PC-3 (cell line): ENCODE data around the gene PI4KA. TPM values are rescaled to one million over a fixed set of nuclear protein-coding genes. Genes with fewer than 3 reads are reported as not detected.

Experiments used
- ATAC-seq: fragments of 200-7000 bp; cut with Tn5 transposase; 2 replicates; pipeline ENCODE4 v1.9.1; 2020; ENCODE audit warnings: mild to moderate bottlenecking, moderate library complexity
- BruUV-seq: library from RNA; stranded (reverse); fragments of 400-500 nt; replicated peaks from 2 replicates; lab custom pipeline; 2021; lab: Mats Ljungman, UMichigan
- CTCF ChIA-PET: fragments of 300-600 bp; sonication (Branson Sonifier 250); formaldehyde crosslinking; loops from one replicate; lab custom pipeline; 2022; ENCODE audit warnings: antibody characterized with exemption; lab: Charles Lee
- POLR2A ChIA-PET: fragments of 300-600 bp; sonication (Branson Sonifier 250); formaldehyde crosslinking; loops from one replicate; lab custom pipeline; 2022; ENCODE audit warnings: antibody characterized with exemption; ENCODE audit not compliant: unreplicated experiment; lab: Charles Lee
- DNase-seq: peaks from one replicate; pipeline ENCODE4 v3.0.0-alpha.2; 2015
- H2AFZ ChIP-seq: fragments of 300-600 bp; sonication (generic); 2 replicates; pipeline ENCODE4 v1.6.0; 2016; ENCODE audit warnings: antibody characterized with exemption, low read length
- H3F3A ChIP-seq: fragments of 300-600 bp; sonication (generic); one replicate; pipeline ENCODE4 v1.6.0; 2017; ENCODE audit warnings: antibody characterized with exemption, low read length, control low read depth, mild to moderate bottlenecking; ENCODE audit not compliant: unreplicated experiment
- H3K27ac ChIP-seq: fragments of 300-600 bp; sonication (generic); 2 replicates; pipeline ENCODE4 v1.5.1; 2016; ENCODE audit warnings: mild to moderate bottlenecking, low read length
- H3K27me3 ChIP-seq: fragments of 300-600 bp; sonication (generic); 2 replicates; pipeline ENCODE4 v1.6.1; 2016; ENCODE audit warnings: low read length, mixed read lengths
- H3K36me3 ChIP-seq: fragments of 300-600 bp; sonication (generic); 2 replicates; pipeline ENCODE4 v1.6.1; 2016; ENCODE audit warnings: low read depth, mixed run types, low read length, mixed read lengths
- H3K4me1 ChIP-seq: fragments of 300-600 bp; sonication (generic); 2 replicates; pipeline ENCODE4 v1.5.1; 2016; ENCODE audit warnings: low read length; ENCODE audit not compliant: insufficient read depth
- H3K4me2 ChIP-seq: fragments of 300-600 bp; sonication (generic); 2 replicates; pipeline ENCODE4 v1.6.0; 2016; ENCODE audit warnings: low read length
- H3K4me3 ChIP-seq: fragments of 300-600 bp; sonication (generic); 2 replicates; pipeline ENCODE4 v1.5.1; 2016; ENCODE audit warnings: mild to moderate bottlenecking, low read length, mixed read lengths
- H3K79me2 ChIP-seq: fragments of 300-600 bp; sonication (generic); 2 replicates; pipeline ENCODE4 v1.6.1; 2017; ENCODE audit warnings: low read length, mixed read lengths
- H3K9ac ChIP-seq: fragments of 300-600 bp; sonication (generic); 2 replicates; pipeline ENCODE4 v1.6.0; 2016; ENCODE audit warnings: mild to moderate bottlenecking, low read length
- H3K9me2 ChIP-seq: fragments of 300-600 bp; sonication (generic); replicated peaks from 2 replicates; pipeline ENCODE4 v1.6.1; 2016; ENCODE audit warnings: mixed run types, low read length, mixed read lengths
- H3K9me3 ChIP-seq: fragments of 300-600 bp; sonication (generic); 2 replicates; pipeline ENCODE4 v1.6.1; 2016; ENCODE audit warnings: low read length, mixed read lengths
- H4K20me1 ChIP-seq: fragments of 300-600 bp; sonication (generic); 2 replicates; pipeline ENCODE4 v1.6.1; 2016; ENCODE audit warnings: low read length, mixed read lengths
- CTCF ChIP-seq: fragments of 300-600 bp; sonication (generic); conservative IDR thresholded peaks from 2 replicates; pipeline ENCODE4 v1.5.1; 2017; ENCODE audit warnings: antibody characterized with exemption, low read depth, mild to moderate bottlenecking, low read length
- EZH2 ChIP-seq: fragments of 300-600 bp; sonication (generic); IDR thresholded peaks from one replicate; pipeline ENCODE4 v1.6.1; 2017; ENCODE audit warnings: antibody characterized with exemption, mild to moderate bottlenecking, low read length; ENCODE audit not compliant: unreplicated experiment
- EZH2phosphoT487 ChIP-seq: fragments of 300-600 bp; sonication (generic); IDR thresholded peaks from 2 replicates; pipeline ENCODE4 v1.6.1; 2018; ENCODE audit warnings: mild to moderate bottlenecking, antibody characterized with exemption, low read length, borderline replicate concordance
- intact Hi-C: fragments of 100-400 bp; cut with micrococcal nuclease; formaldehyde crosslinking; loops from 2 replicates; pipeline ENCODE4 v1.9.0; 2023
- total RNA-seq: library from RNA; depleted of rRNA; stranded (reverse); fragments of >200 nt; gene quantifications from 2 replicates; pipeline ENCODE4 v1.2.3, GENCODE V29; 2014

The PI4KA gene
- total RNA-seq, 1 experiment from 2014 or later, result 39.7 TPM

- ATAC-seq (no peak), DNase-seq (no peak)
- Histone ChIP-seq H3K4me1 (no peaks in the 10 kb centered on the region), H3K9ac (no peak overlapping the region), H3K27ac (no peak overlapping the region), H3K4me2 (no peak overlapping the region), H3K27me3 (no peaks in the 10 kb centered on the region), H3K4me3 (no peak overlapping the region), H3K9me2 (no peaks in the 10 kb centered on the region), H3K9me3 (no peaks in the 10 kb centered on the region), H2AFZ (no peak overlapping the region), H3F3A (no peaks in the 10 kb centered on the region), H4K20me1 (no peaks in the 10 kb centered on the region), H3K79me2 (no peaks in the 10 kb centered on the region), H3K36me3 (no peaks in the 10 kb centered on the region)
- ChIA-PET CTCF (no interaction called here), POLR2A (no interaction called here)
- TF ChIP-seq EZH2, result no peak
- TF ChIP-seq CTCF, result no peak
- TF ChIP-seq EZH2phosphoT487, result no peak
- intact Hi-C loops, result no loop called here
- no TSS peak for BruUV-seq
These were observed 183.6 kb downstream of the PI4KA start for GRCh38 chr22:20674998-20675397.

- ATAC-seq (no peak), DNase-seq (no peak)
- Histone ChIP-seq H3K79me2 (no peaks in the 10 kb centered on the region), H3K4me2 (no peak overlapping the region), H3K9me3 (no peaks in the 10 kb centered on the region), H3K4me1 (no peaks in the 10 kb centered on the region), H4K20me1 (no peaks in the 10 kb centered on the region), H3K27ac (no peak overlapping the region), H3K9ac (no peak overlapping the region), H3F3A (no peaks in the 10 kb centered on the region), H3K27me3 (no peaks in the 10 kb centered on the region), H3K4me3 (no peak overlapping the region), H2AFZ (no peak overlapping the region), H3K9me2 (no peaks in the 10 kb centered on the region), H3K36me3 (no peaks in the 10 kb centered on the region)
- POLR2A ChIA-PET, result no interaction called here
- TF ChIP-seq EZH2phosphoT487 (no peak), CTCF (no peak), EZH2 (no peak)
- BruUV-seq, result no TSS peak
- intact Hi-C loops, result no loop called here
- CTCF ChIA-PET, result no interaction called here
These were observed 185.1 kb downstream of the PI4KA start for GRCh38 chr22:20673295-20674195.

GRCh38 chr22:20672732-20673131 lies 185.9 kb downstream of the PI4KA start:
- Histone ChIP-seq H3K9ac (no peak overlapping the region), H3K36me3 (no peaks in the 10 kb centered on the region), H3K27ac (no peak overlapping the region), H2AFZ (no peak overlapping the region), H3K9me2 (no peaks in the 10 kb centered on the region), H3K4me2 (no peak overlapping the region), H3K27me3 (no peaks in the 10 kb centered on the region), H3K4me1 (no peaks in the 10 kb centered on the region), H3K79me2 (no peaks in the 10 kb centered on the region), H3F3A (no peaks in the 10 kb centered on the region), H3K9me3 (no peaks in the 10 kb centered on the region), H3K4me3 (no peak overlapping the region), H4K20me1 (no peaks in the 10 kb centered on the region)
- no TSS peak for BruUV-seq
- TF ChIP-seq CTCF (no peak), EZH2 (no peak), EZH2phosphoT487 (no peak)
- DNase-seq (no peak), ATAC-seq (no peak)
- POLR2A ChIA-PET, result no interaction called here
- intact Hi-C loops, result no loop called here
- CTCF ChIA-PET, result no interaction called here
